GM18858 (cell line): ENCODE data around the gene CD300LB.
"Not testable (repeated sequence)": the region's sequence is repeated elsewhere in the genome, so short reads cannot be mapped to it uniquely, and the experiment has no call there.

Experiments used
- ATAC-seq: cut with Tn5 transposase; IDR thresholded peaks from one replicate; pipeline ENCODE4 v1.9.1; 2021; ENCODE audit not compliant: unreplicated experiment

CD300LB gene

GRCh38 chr17:74502861-74503260 lies 28.4 kb downstream of the CD300LB start:
- no peak for ATAC-seq

GRCh38 chr17:74499992-74500391 lies 31.3 kb downstream of the CD300LB start:
- no peak for ATAC-seq

- ATAC-seq: no peak
These were observed 33.8 kb downstream of the CD300LB start for GRCh38 chr17:74497471-74497870.

GRCh38 chr17:74493331-74493833 lies 37.9 kb downstream of the CD300LB start:
- ATAC-seq: no peak

GRCh38 chr17:74491626-74492025 lies 39.6 kb downstream of the CD300LB start:
- ATAC-seq: no peak

- no peak for ATAC-seq
These were observed 40.6 kb downstream of the CD300LB start for GRCh38 chr17:74490716-74491115.

GRCh38 chr17:74488276-74488675 lies 43.0 kb downstream of the CD300LB start:
- ATAC-seq: not testable (repeated sequence)

GRCh38 chr17:74485841-74486240 lies 45.4 kb downstream of the CD300LB start:
- no peak for ATAC-seq

GRCh38 chr17:74485022-74485743 lies 46.1 kb downstream of the CD300LB start:
- ATAC-seq: no peak

- no peak for ATAC-seq
These were observed 47.2 kb downstream of the CD300LB start for GRCh38 chr17:74484066-74484465.

GRCh38 chr17:74481621-74482020 lies 49.7 kb downstream of the CD300LB start:
- no peak for ATAC-seq

GRCh38 chr17:74480290-74480689 lies 51.0 kb downstream of the CD300LB start:
- ATAC-seq: no peak

- no peak for ATAC-seq
These were observed 52.7 kb downstream of the CD300LB start for GRCh38 chr17:74478420-74479100.

GRCh38 chr17:74477411-74477810 lies 53.9 kb downstream of the CD300LB start:
- ATAC-seq: no peak

- ATAC-seq: no peak
These were observed 56.1 kb downstream of the CD300LB start for GRCh38 chr17:74475189-74475588.

- ATAC-seq: no peak
These were observed 57.1 kb downstream of the CD300LB start for GRCh38 chr17:74474043-74474792.

GRCh38 chr17:74473294-74473693 lies 58.0 kb downstream of the CD300LB start:
- no peak for ATAC-seq

GRCh38 chr17:74472890-74473289 lies 58.4 kb downstream of the CD300LB start:
- ATAC-seq: no peak

GRCh38 chr17:74471341-74471740 lies 59.9 kb downstream of the CD300LB start:
- no peak for ATAC-seq
